GM12878 (cell line): ENCODE measurements around the gene ZNF814. TPM values are rescaled to one million over a fixed set of nuclear protein-coding genes. Genes with fewer than 3 reads are reported as not detected.

Experiments
- ATAC-seq: fragments of 200-7000 bp; cut with Tn5 transposase; 3 replicates; pipeline ENCODE4 v1.9.1; 2020; ENCODE audit warnings: mild to moderate bottlenecking, moderate library complexity
- BruUV-seq: library from RNA; stranded (reverse); fragments of 400-500 nt; replicated peaks from 2 replicates; lab custom pipeline; 2021; lab: Mats Ljungman, UMichigan
- CTCF ChIA-PET: fragments of 300-600 bp; sonication (Branson Sonifier 250); formaldehyde crosslinking; extraction: SDS; loops from one replicate; lab custom pipeline; 2021; ENCODE audit warnings: inconsistent platforms; lab: Yijun Ruan, JAX
- POLR2A ChIA-PET: fragments of 350-600 bp; formaldehyde crosslinking; extraction: SDS; loops from one replicate; lab custom pipeline; 2021; ENCODE audit warnings: inconsistent platforms; lab: Charles Lee
- RAD21 ChIA-PET: fragments of 300-600 bp; sonication (Branson Sonifier 250); formaldehyde crosslinking; loops from one replicate; lab custom pipeline; 2023; ENCODE audit warnings: antibody characterized with exemption; ENCODE audit not compliant: unreplicated experiment; lab: Charles Lee
- SMC1A ChIA-PET: fragments of 300-600 bp; sonication (Branson Sonifier 250); formaldehyde crosslinking; loops from one replicate; lab custom pipeline; 2023; ENCODE audit not compliant: unreplicated experiment, uncharacterized antibody; lab: Charles Lee
- DNase-seq: peaks from one replicate; pipeline ENCODE4 v3.0.0-alpha.2; 2011; ENCODE audit warnings: low read depth, low spot score
- FAIRE-seq: peaks from 3 replicates; lab custom pipeline; 2011; peaks lifted over from hg19 to GRCh38; lab: Jason Lieb, UNC
- H2AFZ ChIP-seq: 2 replicates; pipeline ENCODE4 v1.6.0; 2011; ENCODE audit warnings: low read depth, low read length, control low read depth; ENCODE audit not compliant: control insufficient read depth
- H3K27ac ChIP-seq: 2 replicates; pipeline ENCODE4 v1.5.1; 2011; ENCODE audit warnings: control low read depth; ENCODE audit not compliant: control insufficient read depth, insufficient read depth
- H3K27me3 ChIP-seq, 2 experiments: replicated peaks in 1 of 2; 2 replicates each; pipeline versions ENCODE4 v1.6.0 to v1.6.1; 2011; ENCODE audit warnings: low read length in 1 of 2; ENCODE audit not compliant: control insufficient read depth in 2 of 2, insufficient read depth in 2 of 2
- H3K36me3 ChIP-seq, 2 experiments: 2 replicates each; pipeline ENCODE4 v1.5.1; 2011; ENCODE audit warnings: low read length in 1 of 2; ENCODE audit not compliant: control insufficient read depth in 2 of 2, insufficient read depth in 2 of 2
- H3K4me1 ChIP-seq: 2 replicates; pipeline ENCODE4 v1.6.1; 2011; ENCODE audit warnings: mild to moderate bottlenecking, low read length, moderate library complexity, mixed read lengths; ENCODE audit not compliant: control insufficient read depth, insufficient read depth
- H3K4me2 ChIP-seq: 2 replicates; pipeline ENCODE4 v1.6.0; 2011; ENCODE audit warnings: control low read depth; ENCODE audit not compliant: control insufficient read depth, insufficient read depth
- H3K4me3 ChIP-seq: fragments of 200-600 bp; sonication (generic); 2 replicates; pipeline ENCODE4 v1.5.1; 2016
- H3K79me2 ChIP-seq: 2 replicates; pipeline ENCODE4 v1.6.0; 2011; ENCODE audit warnings: low read length; ENCODE audit not compliant: control insufficient read depth, insufficient read depth
- H3K9ac ChIP-seq: 2 replicates; pipeline ENCODE4 v1.8.0; 2011; ENCODE audit warnings: low read length, control low read depth, mixed read lengths; ENCODE audit not compliant: control insufficient read depth, insufficient read depth
- H3K9me3 ChIP-seq: replicated peaks from 3 replicates; pipeline ENCODE4 v1.5.1; 2011; ENCODE audit warnings: mild to moderate bottlenecking, low read length; ENCODE audit not compliant: control insufficient read depth, insufficient read depth
- H4K20me1 ChIP-seq: 2 replicates; pipeline ENCODE4 v1.6.0; 2011; ENCODE audit not compliant: control insufficient read depth, insufficient read depth
- BCL3 ChIP-seq: IDR thresholded peaks from 2 replicates; pipeline ENCODE4 v1.6.1; 2011; ENCODE audit warnings: borderline replicate concordance, low read depth, mild to moderate bottlenecking, moderate library complexity, low read length; ENCODE audit not compliant: insufficient read depth, poor library complexity, severe bottlenecking
- BMI1 ChIP-seq: fragments of 450-650 bp; IDR thresholded peaks from 2 replicates; pipeline ENCODE4 v1.6.1; 2016; ENCODE audit warnings: mild to moderate bottlenecking, moderate library complexity, borderline replicate concordance
- GABPA ChIP-seq: IDR thresholded peaks from 2 replicates; pipeline ENCODE4 v1.6.1; 2014; ENCODE audit warnings: antibody characterized with exemption, low read depth, mild to moderate bottlenecking, inconsistent platforms
- IKZF1 ChIP-seq: fragments of 450-650 bp; conservative IDR thresholded peaks from 2 replicates; pipeline ENCODE4 v1.6.1; 2017; ENCODE audit warnings: antibody characterized with exemption, mild to moderate bottlenecking
- IRF5 ChIP-seq: fragments of 450-650 bp; IDR thresholded peaks from 2 replicates; pipeline ENCODE4 v1.6.1; 2017; ENCODE audit warnings: borderline replicate concordance
- KLF5 ChIP-seq: fragments of 450-650 bp; IDR thresholded peaks from 2 replicates; pipeline ENCODE4 v1.6.1; 2014; ENCODE audit warnings: mild to moderate bottlenecking; ENCODE audit not compliant: partially characterized antibody
- MAX ChIP-seq: IDR thresholded peaks from 2 replicates; pipeline ENCODE4 v1.6.1; 2012; ENCODE audit warnings: low read depth, low read length, improper control_type of control experiment
- NFYB ChIP-seq: IDR thresholded peaks from 2 replicates; pipeline ENCODE4 v1.6.1; 2011; ENCODE audit warnings: low read depth, mild to moderate bottlenecking, low read length, improper control_type of control experiment, moderate library complexity; ENCODE audit not compliant: insufficient read depth
- POLR2A ChIP-seq: IDR thresholded peaks from 2 replicates; pipeline ENCODE4 v1.6.1; 2011; ENCODE audit warnings: low read depth, mild to moderate bottlenecking, low read length
- RAD51 ChIP-seq: fragments of 450-650 bp; IDR thresholded peaks from 2 replicates; pipeline ENCODE4 v1.6.1; 2016; ENCODE audit warnings: moderate library complexity, mild to moderate bottlenecking, inconsistent platforms
- SMAD5 ChIP-seq: IDR thresholded peaks from 2 replicates; pipeline ENCODE4 v1.6.1; 2016; ENCODE audit warnings: antibody characterized with exemption, low read depth
- TCF7 ChIP-seq: IDR thresholded peaks from 2 replicates; pipeline ENCODE4 v1.6.1; 2014; ENCODE audit warnings: antibody characterized with exemption, borderline replicate concordance
- USF1 ChIP-seq: IDR thresholded peaks from 2 replicates; pipeline ENCODE4 v1.6.1; 2011; ENCODE audit warnings: borderline replicate concordance, low read depth, mild to moderate bottlenecking, moderate library complexity, mixed read lengths, low read length; ENCODE audit not compliant: insufficient read depth; ENCODE audit errors: extremely low read length
- YBX1 ChIP-seq: fragments of 450-650 bp; IDR thresholded peaks from 2 replicates; pipeline ENCODE4 v1.6.1; 2016; ENCODE audit warnings: antibody characterized with exemption
- ZNF592 ChIP-seq: fragments of 450-650 bp; IDR thresholded peaks from 2 replicates; pipeline ENCODE4 v1.6.1; 2017; ENCODE audit warnings: mild to moderate bottlenecking, moderate library complexity
- WGBS: methylation state at CpG from one replicate; pipeline ENCODE4 v1.1.6; 2016; ENCODE audit warnings: low lambda C conversion rate; ENCODE audit not compliant: insufficient replicate concordance, insufficient coverage; ENCODE audit errors: missing lambda C conversion rate; 5-methylcytosine and 5-hydroxymethylcytosine counted together
- in situ Hi-C: fragments of 300-500 bp; cut with MboI; formaldehyde crosslinking; loops from 9 replicates; pipeline ENCODE4 v1.14.3; 2018; ENCODE audit warnings: mixed read lengths
- intact Hi-C: fragments of 100-400 bp; cut with micrococcal nuclease; formaldehyde crosslinking; loops from one replicate; pipeline ENCODE4 v1.14.2; 2022; ENCODE audit not compliant: unreplicated experiment
- polyA plus RNA-seq, 11 experiments: library from polyadenylated mRNA; depleted of rRNA in 4 of 11; unstranded in 6 of 11; stranded (reverse) in 5 of 11; fragments of >200 nt; fragmentation: Nextera tagmentation in 4 of 11; fragmentation: Illumina TruSeq in 1 of 11; extraction: Ambion mirVana in 4 of 11; extraction: Trizol in 1 of 11; gene quantifications; 1 replicate in 1 of 11; 2 replicates in 10 of 11; pipeline versions ENCODE4 v1.2.1 to v1.2.3, GENCODE V29; 2011 to 2016; ENCODE audit warnings: inconsistent platforms in 2 of 11, missing spikeins in 2 of 11, low read depth in 1 of 11
- total RNA-seq, 4 experiments: library from RNA; depleted of rRNA in 3 of 4; stranded (reverse); fragments of >200 nt in 3 of 4; fragmentation: Illumina TruSeq in 1 of 4; extraction: Trizol in 1 of 4; gene quantifications; 2 replicates each; pipeline versions ENCODE4 v1.2.1 to v1.2.3, GENCODE V29; 2013 to 2021

ZNF814 gene
- total and polyA plus RNA-seq, 10 of the 15 experiments (the other 5 are each of a cell fraction or from before 2014, with no cell fraction given) = 10.9 to 31.0 (median 21.6) TPM

GRCh38 chr19:57886046-57886445 is 2.8 kb downstream of the ZNF814 start:
- in situ Hi-C loops (no loop called here), intact Hi-C loops (loop anchor here (10.0 kb wide), 1 partner anchor 481 kb away; no protein-coding TSS in a partner anchor)
- H4K20me1 ChIP-seq = no peaks in the 10 kb centered on the region
- BruUV-seq = no TSS peak
- CTCF ChIA-PET = no interaction called here
- RAD21 ChIA-PET = no interaction called here
- no peak overlapping the region for H3K27ac ChIP-seq
- H2AFZ ChIP-seq = no peak overlapping the region
- H3K27me3 ChIP-seq = no peaks in the 10 kb centered on the region
- DNase-seq (no peak), ATAC-seq (no peak), FAIRE-seq (no peak)
- TF ChIP-seq GABPA = no peak
- TF ChIP-seq BMI1 = no peak
- TF ChIP-seq IRF5 = no peak
- TF ChIP-seq KLF5 = no peak
- TF ChIP-seq IKZF1 = no peak
- TF ChIP-seq BCL3 = no peak
- TF ChIP-seq SMAD5 = no peak
- TF ChIP-seq POLR2A = no peak
- TF ChIP-seq ZNF592 = no peak
- TF ChIP-seq RAD51 = no peak
- no peak for TF ChIP-seq USF1
- TF ChIP-seq NFYB = no peak
- TF ChIP-seq TCF7 = no peak
- TF ChIP-seq MAX = no peak
- TF ChIP-seq YBX1 = no peak
- H3K36me3 ChIP-seq = peaks cover 0 to 8% of the 10 kb centered on the region in 2 experiments; a peak in 3 of 4 replicates
- WGBS = 87% methylated on average over 3 of the region's 3 CpGs
- SMC1A ChIA-PET = interaction anchor here (1.5 kb wide), 1 partner anchor 10 kb away, joined by 3 read pairs; no protein-coding TSS in a partner anchor
- H3K4me2 ChIP-seq = no peak overlapping the region
- H3K79me2 ChIP-seq = peaks cover 33% of the 10 kb centered on the region
- no peak overlapping the region for H3K9ac ChIP-seq
- H3K4me1 ChIP-seq = no peaks in the 10 kb centered on the region
- H3K4me3 ChIP-seq = no peak overlapping the region
- peaks cover 16% of the 10 kb centered on the region for H3K9me3 ChIP-seq
- POLR2A ChIA-PET = no interaction called here
